GM13977 (cell line): ENCODE measurements around the gene NME3.

Source experiments
- DNase-seq: peaks from one replicate; pipeline ENCODE4 v3.0.0; 2012; ENCODE audit warnings: low spot score
- CTCF ChIP-seq: IDR thresholded peaks from 2 replicates; pipeline ENCODE4 v1.5.1; 2012; ENCODE audit warnings: mild to moderate bottlenecking, control low read depth; ENCODE audit not compliant: insufficient read depth; ENCODE audit errors: extremely low read depth, missing control alignments
- in situ Hi-C: fragments of 300-500 bp; cut with MboI; formaldehyde crosslinking; loops from one replicate; pipeline ENCODE4 v1.12.0; 2022; ENCODE audit warnings: low sequenced_read_pairs, low pct_unique_long_range_greater_than_20kb, mixed read lengths, inconsistent platforms; ENCODE audit not compliant: unreplicated experiment

The NME3 gene

GRCh38 chr16:1781758-1782407, 10.5 kb upstream of the NME3 start:
- in situ Hi-C loops, result no loop called here
- no peak for TF ChIP-seq CTCF
- DNase-seq, result no peak

- in situ Hi-C loops, result no loop called here
- no peak for TF ChIP-seq CTCF
- DNase-seq, result no peak
Observed at GRCh38 chr16:1781254-1781653, 9.9 kb upstream of the NME3 start.

DNA sequence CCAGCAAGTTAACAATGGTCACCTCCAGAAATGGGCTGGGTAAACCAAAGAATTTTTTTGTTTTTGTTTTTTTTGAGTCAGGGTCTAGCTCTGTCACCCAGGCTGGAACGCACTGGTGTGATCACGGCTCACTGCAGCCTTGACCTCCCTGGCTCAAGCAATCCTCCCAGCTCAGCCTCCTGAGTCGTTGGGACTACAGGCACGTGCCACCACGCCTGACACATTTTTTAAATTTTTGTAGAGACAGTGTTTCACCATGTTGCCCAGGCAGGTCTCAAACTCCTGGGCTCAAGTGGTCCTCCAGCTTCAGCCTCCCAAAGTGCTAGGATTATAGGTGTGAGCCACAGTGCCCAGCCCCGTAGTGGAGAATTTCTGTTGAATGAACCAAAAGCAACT, 9.3 kb upstream of the NME3 start:
- no peak for TF ChIP-seq CTCF
- in situ Hi-C loops, result no loop called here
- DNase-seq, result no peak

- DNase-seq, result no peak
- TF ChIP-seq CTCF, result no peak
- in situ Hi-C loops, result no loop called here
Observed at GRCh38 chr16:1779741-1780676, 8.7 kb upstream of the NME3 start.

GRCh38 chr16:1779234-1779701, 7.9 kb upstream of the NME3 start:
- in situ Hi-C loops, result no loop called here
- no peak for TF ChIP-seq CTCF
- no peak for DNase-seq

- no peak for TF ChIP-seq CTCF
- in situ Hi-C loops, result no loop called here
- no peak for DNase-seq
Observed at GRCh38 chr16:1778200-1779179, 7.1 kb upstream of the NME3 start.
